HepG2 (cell line): Measurements from ENCODE around the gene STMN3. TPM values are rescaled to one million over a fixed set of nuclear protein-coding genes. Genes with fewer than 3 reads are reported as not detected.

ENCODE experiments used
- AKAP8 ChIP-seq: sonication (generic); formaldehyde crosslinking; IDR thresholded peaks from 2 replicates; pipeline ENCODE4 v1.5.1; 2020; ENCODE audit warnings: mild to moderate bottlenecking, missing genetic modification reagents
- ATF7-NPFF ChIP-seq: sonication (generic); formaldehyde crosslinking; IDR thresholded peaks from 2 replicates; pipeline ENCODE4 v1.8.1; 2023; ENCODE audit warnings: mild to moderate bottlenecking, low read depth, missing genetic modification reagents, moderate library complexity
- CEBPB ChIP-seq: IDR thresholded peaks from 2 replicates; pipeline ENCODE4 v1.6.1; 2011; ENCODE audit warnings: low read depth, low read length, improper control_type of control experiment, borderline replicate concordance
- CENPT ChIP-seq: sonication (generic); formaldehyde crosslinking; IDR thresholded peaks from 2 replicates; pipeline ENCODE4 v1.8.0; 2022; ENCODE audit warnings: low read depth, mild to moderate bottlenecking, moderate library complexity, missing genetic modification reagents
- GMEB1 ChIP-seq: sonication (generic); formaldehyde crosslinking; IDR thresholded peaks from 2 replicates; pipeline ENCODE4 v1.5.1; 2020; ENCODE audit warnings: missing genetic modification reagents, mild to moderate bottlenecking, borderline replicate concordance
- KDM3A ChIP-seq: IDR thresholded peaks from 2 replicates; pipeline ENCODE4 v1.6.1; 2018; ENCODE audit warnings: low read depth, missing compliant biosample characterization
- MAFK ChIP-seq, 2 experiments: IDR thresholded peaks in 1 of 2; conservative IDR thresholded peaks in 1 of 2; 2 replicates each; pipeline ENCODE4 v1.6.1; 2011; ENCODE audit warnings: improper control_type of control experiment in 2 of 2, low read length in 2 of 2
- MXD1 ChIP-seq: sonication (generic); formaldehyde crosslinking; IDR thresholded peaks from 2 replicates; pipeline ENCODE4 v1.4.0; 2020; ENCODE audit warnings: mild to moderate bottlenecking, missing genetic modification reagents
- NCOA5 ChIP-seq: sonication (generic); formaldehyde crosslinking; IDR thresholded peaks from 2 replicates; pipeline ENCODE4 v1.4.0; 2020; ENCODE audit warnings: missing genetic modification reagents
- NONO ChIP-seq, 2 experiments: fragments of 450-650 bp in 1 of 2; sonication (generic) in 1 of 2; formaldehyde crosslinking in 1 of 2; IDR thresholded peaks in 1 of 2; conservative IDR thresholded peaks in 1 of 2; 2 replicates each; pipeline versions ENCODE4 v1.6.1 to v1.8.0; 2017 to 2022; ENCODE audit warnings: mild to moderate bottlenecking in 1 of 2, missing genetic modification reagents in 1 of 2, moderate library complexity in 1 of 2
- NR2C2 ChIP-seq: sonication (generic); formaldehyde crosslinking; IDR thresholded peaks from 2 replicates; pipeline ENCODE4 v1.4.0; 2020; ENCODE audit warnings: missing genetic modification reagents, mild to moderate bottlenecking, moderate library complexity, borderline replicate concordance
- PATZ1 ChIP-seq: sonication (generic); formaldehyde crosslinking; IDR thresholded peaks from 2 replicates; pipeline ENCODE4 v1.4.0; 2020; ENCODE audit warnings: missing genetic modification reagents
- PHF8 ChIP-seq: sonication (generic); formaldehyde crosslinking; IDR thresholded peaks from 2 replicates; pipeline ENCODE4 v1.5.0; 2020; ENCODE audit warnings: missing genetic modification reagents
- RBM39 ChIP-seq: fragments of 200-400 bp; formaldehyde crosslinking; IDR thresholded peaks from one replicate; pipeline ENCODE4 v1.6.1; 2018; ENCODE audit warnings: antibody characterized with exemption, mild to moderate bottlenecking, low read depth, low read length; ENCODE audit not compliant: poor library complexity, severe bottlenecking
- SALL1 ChIP-seq: sonication (generic); formaldehyde crosslinking; IDR thresholded peaks from 2 replicates; pipeline ENCODE4 v1.8.0; 2022; ENCODE audit warnings: mild to moderate bottlenecking, missing genetic modification reagents
- ZBTB1 ChIP-seq: sonication (generic); formaldehyde crosslinking; IDR thresholded peaks from 2 replicates; pipeline ENCODE4 v1.4.0; 2020; ENCODE audit warnings: missing genetic modification reagents, borderline replicate concordance
- ZC3H13 ChIP-seq: sonication (generic); formaldehyde crosslinking; IDR thresholded peaks from 2 replicates; pipeline ENCODE4 v1.8.1; 2023; ENCODE audit warnings: mild to moderate bottlenecking, missing genetic modification reagents, moderate library complexity
- ZFP62 ChIP-seq: sonication (generic); formaldehyde crosslinking; IDR thresholded peaks from 2 replicates; pipeline ENCODE4 v1.4.0; 2020; ENCODE audit warnings: missing genetic modification reagents
- ZNF510 ChIP-seq: sonication (generic); formaldehyde crosslinking; IDR thresholded peaks from 2 replicates; pipeline ENCODE4 v1.4.0; 2020; ENCODE audit warnings: low read depth, mild to moderate bottlenecking, missing genetic modification reagents
- ZNF724P ChIP-seq: sonication (generic); formaldehyde crosslinking; IDR thresholded peaks from 2 replicates; pipeline ENCODE4 v1.8.0; 2022; ENCODE audit warnings: missing genetic modification reagents, borderline replicate concordance
- ZNF792 ChIP-seq: IDR thresholded peaks from 2 replicates; pipeline ENCODE4 v1.6.1; 2016
- polyA plus RNA-seq, 8 experiments: library from polyadenylated mRNA; depleted of rRNA in 3 of 8; stranded (reverse) in 7 of 8; unstranded in 1 of 8; fragments of >200 nt; fragmentation: Illumina TruSeq in 4 of 8; extraction: Trizol in 4 of 8; gene quantifications; 2 replicates each; pipeline versions ENCODE4 v1.2.1 to v1.2.3, GENCODE V29; 2011 to 2016; ENCODE audit warnings: low read depth in 4 of 8, missing spikeins in 1 of 8, mixed read lengths in 1 of 8; ENCODE audit not compliant: insufficient read depth in 1 of 8
- total RNA-seq, 5 experiments: library from RNA; depleted of rRNA; stranded (reverse); fragments of >200 nt; fragmentation: Illumina TruSeq; extraction: Trizol; gene quantifications; 2 replicates each; pipeline ENCODE4 v1.2.3, GENCODE V29; 2016; ENCODE audit warnings: low read depth in 1 of 5
- TF ChIP-seq, protein P1 (sequence below): sonication (generic); formaldehyde crosslinking; IDR thresholded peaks from 2 replicates; pipeline ENCODE4 v1.8.1; 2023; ENCODE audit warnings: mild to moderate bottlenecking, missing genetic modification reagents, borderline replicate concordance
- TF ChIP-seq, protein P2 (sequence below): sonication (generic); formaldehyde crosslinking; IDR thresholded peaks from 2 replicates; pipeline ENCODE4 v1.5.0; 2020; ENCODE audit warnings: mild to moderate bottlenecking, missing genetic modification reagents

STMN3 gene
- total and polyA plus RNA-seq, 2 of the 13 experiments (the other 11 are each of a cell fraction or from before 2014, with no cell fraction given), result 21.0 to 48.3 TPM

GRCh38 chr20:63697868-63698545, 44.8 kb upstream of the STMN3 start (continued):
- TF ChIP-seq NR2C2 (CRISPR knock-in tag) (0 out of 2 replicates have a peak, but pooled peaks have one; percentile 2), PATZ1 (CRISPR knock-in tag) (no peak), CENPT (CRISPR knock-in tag) (no peak), GMEB1 (CRISPR knock-in tag) (0 out of 2 replicates have a peak, but pooled peaks have one; percentile 10), ZFP62 (CRISPR knock-in tag) (no peak), ZBTB1 (CRISPR knock-in tag) (no peak), MXD1 (no peak), ZNF792 (CRISPR knock-in tag) (no peak), AKAP8 (CRISPR knock-in tag) (peak; percentile 13; the same call in 1 of the 2 replicates), ZC3H13 (0 out of 2 replicates have a peak, but pooled peaks have one; percentile 5), SALL1 (CRISPR knock-in tag) (no peak), NONO (IDR thresholded peaks at IDR 0.05) (no peak), NONO (CRISPR knock-in tag; conservative IDR thresholded peaks at IDR 0.05) (peak; percentile 41; the same call in 1 of the 2 replicates), MAFK (conservative IDR thresholded peaks at IDR 0.05 in 1 of 2, IDR thresholded peaks at IDR 0.05 in 1 of 2; ENCODE audit: low read length in 2 of 2) (no peak), CEBPB (no peak), NCOA5 (no peak), ZNF724P (0 out of 2 replicates have a peak, but pooled peaks have one; percentile 5), ZNF510 (CRISPR knock-in tag) (no peak), ATF7-NPFF (CRISPR knock-in tag) (0 out of 2 replicates have a peak, but pooled peaks have one; percentile 2), RBM39 (peak; percentile 69), KDM3A (no peak), PHF8 (CRISPR knock-in tag) (no peak)
- TF ChIP-seq, protein P1, sequence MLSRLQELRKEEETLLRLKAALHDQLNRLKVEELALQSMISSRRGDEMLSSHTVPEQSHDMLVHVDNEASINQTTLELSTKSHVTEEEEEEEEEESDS (CRISPR knock-in tag), result no peak
- TF ChIP-seq, protein P2, sequence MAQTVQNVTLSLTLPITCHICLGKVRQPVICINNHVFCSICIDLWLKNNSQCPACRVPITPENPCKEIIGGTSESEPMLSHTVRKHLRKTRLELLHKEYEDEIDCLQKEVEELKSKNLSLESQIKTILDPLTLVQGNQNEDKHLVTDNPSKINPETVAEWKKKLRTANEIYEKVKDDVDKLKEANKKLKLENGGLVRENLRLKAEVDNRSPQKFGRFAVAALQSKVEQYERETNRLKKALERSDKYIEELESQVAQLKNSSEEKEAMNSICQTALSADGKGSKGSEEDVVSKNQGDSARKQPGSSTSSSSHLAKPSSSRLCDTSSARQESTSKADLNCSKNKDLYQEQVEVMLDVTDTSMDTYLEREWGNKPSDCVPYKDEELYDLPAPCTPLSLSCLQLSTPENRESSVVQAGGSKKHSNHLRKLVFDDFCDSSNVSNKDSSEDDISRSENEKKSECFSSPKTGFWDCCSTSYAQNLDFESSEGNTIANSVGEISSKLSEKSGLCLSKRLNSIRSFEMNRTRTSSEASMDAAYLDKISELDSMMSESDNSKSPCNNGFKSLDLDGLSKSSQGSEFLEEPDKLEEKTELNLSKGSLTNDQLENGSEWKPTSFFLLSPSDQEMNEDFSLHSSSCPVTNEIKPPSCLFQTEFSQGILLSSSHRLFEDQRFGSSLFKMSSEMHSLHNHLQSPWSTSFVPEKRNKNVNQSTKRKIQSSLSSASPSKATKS (CRISPR knock-in tag), result no peak
